G401.6 (cell line): Measurements from ENCODE around the gene NDST4.
"Not testable (repeated sequence)": the region's sequence is repeated elsewhere in the genome, so short reads cannot be mapped to it uniquely, and the experiment has no call there.

Experiments
- FAIRE-seq: peaks from 2 replicates; lab custom pipeline; 2012; peaks lifted over from hg19 to GRCh38; lab: Jason Lieb, UNC

NDST4 gene

DNA sequence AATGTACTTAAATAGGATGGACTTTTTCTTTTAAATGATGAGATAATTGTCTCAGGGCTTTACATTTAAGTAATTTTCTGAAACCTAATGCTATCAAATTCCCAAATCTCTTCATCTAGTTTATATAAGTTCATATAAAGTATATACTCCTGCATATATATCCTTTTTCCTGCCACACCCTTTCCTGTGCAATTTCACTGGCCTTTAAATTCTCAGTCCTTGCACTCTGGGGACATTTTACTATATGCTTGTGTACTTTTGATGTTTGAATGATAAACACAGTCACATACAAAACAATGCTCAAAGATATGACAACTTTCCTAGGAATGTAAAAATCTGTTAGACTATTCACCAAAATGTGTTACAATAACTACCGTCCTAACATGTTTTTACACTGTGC lies 60.1 kb downstream of the NDST4 start:
- FAIRE-seq: no peak

DNA sequence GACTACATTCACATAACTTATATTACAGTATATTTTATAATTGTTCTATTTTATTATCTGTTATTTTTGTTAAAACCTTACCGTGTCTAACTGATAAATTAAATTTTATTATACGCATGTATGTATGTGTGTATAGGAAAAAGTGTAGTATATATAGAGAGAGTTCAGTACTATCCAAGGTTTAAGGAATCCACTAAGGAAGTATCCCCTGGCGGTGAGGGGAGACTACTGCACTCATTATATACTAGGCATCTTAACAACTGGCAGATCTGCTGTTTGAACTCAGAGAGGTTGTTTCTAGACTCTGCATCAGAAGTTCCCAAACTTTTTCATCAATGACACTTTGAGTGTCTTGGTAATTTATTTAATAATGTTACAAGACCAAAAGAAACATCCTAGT lies 70.9 kb downstream of the NDST4 start:
- FAIRE-seq: peak; percentile 36

DNA sequence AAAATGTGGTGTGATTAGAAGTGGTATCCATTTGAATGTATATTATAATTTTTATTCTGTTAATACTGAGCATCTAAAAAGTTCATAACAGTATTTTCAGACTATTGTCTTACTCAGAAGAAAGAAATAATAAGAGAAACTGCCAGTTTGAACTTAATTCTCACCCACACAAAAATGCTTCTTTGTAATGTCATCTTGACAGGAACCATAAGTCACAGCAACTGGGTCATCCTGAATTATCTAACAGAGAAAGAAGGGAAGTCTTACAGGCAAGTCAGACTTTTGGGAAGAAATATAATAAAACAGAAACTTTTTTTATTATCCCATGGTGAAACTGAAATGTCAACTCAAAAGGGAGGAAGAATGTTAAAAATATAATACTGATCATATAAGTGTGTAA lies 83.1 kb downstream of the NDST4 start:
- no peak for FAIRE-seq

DNA sequence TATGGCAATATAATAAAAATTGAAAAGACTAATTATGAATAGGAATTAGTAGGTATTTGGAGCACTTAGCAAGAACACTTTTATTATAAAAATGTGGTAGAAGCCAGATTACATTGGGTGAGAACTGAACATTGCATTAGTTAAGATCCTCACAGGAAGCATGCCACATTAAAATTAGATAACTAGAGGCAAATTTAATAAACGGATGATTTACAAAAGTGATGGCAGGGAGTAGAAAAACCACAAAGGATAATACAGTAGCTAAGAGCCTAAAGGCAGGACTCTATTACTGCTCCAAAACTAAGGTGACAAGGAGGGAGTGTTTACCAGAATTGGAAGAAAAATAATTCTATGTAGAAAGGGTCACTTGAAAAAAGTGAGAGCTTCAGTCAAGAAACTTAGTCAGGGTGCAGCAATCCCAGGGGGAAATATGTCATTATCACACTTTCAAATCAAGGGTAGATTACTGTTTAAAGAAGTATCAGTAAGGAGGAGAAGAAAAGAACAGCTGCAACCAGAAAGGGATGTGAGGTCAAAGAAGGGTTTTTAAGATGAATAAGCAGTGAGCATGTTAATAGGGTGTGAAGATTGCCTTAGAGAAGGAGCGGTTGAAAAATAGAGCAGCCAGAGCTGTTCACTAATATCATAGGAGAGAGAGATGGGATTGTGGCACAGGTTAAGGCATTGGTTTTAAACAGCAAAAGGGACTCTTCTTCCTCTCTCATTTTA lies 84.6 kb downstream of the NDST4 start:
- FAIRE-seq: no peak

DNA sequence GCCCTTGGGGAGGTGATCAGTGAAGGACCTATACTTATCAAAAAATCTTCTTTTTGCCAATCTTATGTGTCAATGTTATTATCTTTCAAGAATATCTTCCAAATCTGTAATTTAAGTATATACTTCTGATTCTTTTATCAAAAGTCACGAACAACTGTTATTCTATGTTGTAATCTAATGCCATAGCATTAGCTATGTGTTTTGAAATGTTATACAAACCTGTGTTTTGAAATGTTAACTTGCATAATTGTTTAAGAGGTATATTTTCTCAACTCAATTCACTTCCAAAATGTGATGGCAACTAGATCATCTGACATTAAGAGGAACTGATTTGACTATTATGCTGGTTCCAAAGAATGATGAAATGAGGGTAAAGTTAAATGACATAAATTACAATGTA lies 113.5 kb downstream of the NDST4 start:
- FAIRE-seq: no peak

DNA sequence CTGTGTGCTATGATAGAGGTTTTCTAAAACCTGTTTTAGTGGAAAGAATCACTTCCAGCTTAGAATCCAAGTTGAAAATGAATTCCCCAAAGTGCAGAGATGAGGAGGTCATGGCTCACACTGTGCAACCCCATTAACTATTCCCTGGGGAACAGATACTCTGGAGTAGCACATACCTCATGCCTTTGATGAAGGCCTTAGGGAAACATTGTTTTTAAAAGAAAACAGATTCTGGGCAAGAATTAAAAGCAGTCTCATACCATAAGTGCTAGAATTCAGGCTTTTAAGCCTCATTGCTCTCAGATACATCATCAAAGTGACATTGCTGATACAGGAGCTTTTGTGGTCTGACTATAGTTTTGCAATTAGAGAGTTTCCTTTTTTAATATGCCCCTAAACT lies 115.1 kb downstream of the NDST4 start:
- no peak for FAIRE-seq

DNA sequence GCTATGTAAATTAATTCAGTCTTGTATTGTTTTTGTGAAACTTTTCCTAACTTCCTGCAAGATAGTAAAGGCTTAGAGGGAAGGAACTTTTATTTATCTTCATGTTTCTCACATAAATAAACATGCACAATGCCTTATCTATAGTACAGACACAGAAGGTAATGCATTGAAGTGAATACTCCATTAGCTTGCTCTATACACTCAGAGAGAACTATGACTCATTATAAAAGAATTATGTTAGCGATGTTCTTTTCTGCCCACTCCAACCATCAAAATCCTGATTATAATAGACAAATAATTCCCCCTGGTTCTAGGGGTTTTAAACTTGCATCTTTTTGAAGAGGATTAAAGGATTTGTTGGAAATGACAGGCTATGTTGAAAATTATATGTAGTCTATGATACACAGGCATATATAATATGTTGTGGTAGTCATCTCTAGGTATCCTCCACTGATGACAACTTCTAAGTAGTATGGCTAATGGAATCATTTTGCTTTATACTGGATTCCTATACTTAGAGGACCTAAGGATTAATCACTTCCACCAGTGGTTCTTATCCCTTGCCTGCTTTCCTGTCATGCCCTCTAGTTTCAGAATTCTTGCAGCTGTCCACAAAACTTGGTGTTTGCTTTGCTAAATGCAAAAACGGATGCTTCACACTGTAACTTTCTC lies 115.7 kb downstream of the NDST4 start:
- no peak for FAIRE-seq

DNA sequence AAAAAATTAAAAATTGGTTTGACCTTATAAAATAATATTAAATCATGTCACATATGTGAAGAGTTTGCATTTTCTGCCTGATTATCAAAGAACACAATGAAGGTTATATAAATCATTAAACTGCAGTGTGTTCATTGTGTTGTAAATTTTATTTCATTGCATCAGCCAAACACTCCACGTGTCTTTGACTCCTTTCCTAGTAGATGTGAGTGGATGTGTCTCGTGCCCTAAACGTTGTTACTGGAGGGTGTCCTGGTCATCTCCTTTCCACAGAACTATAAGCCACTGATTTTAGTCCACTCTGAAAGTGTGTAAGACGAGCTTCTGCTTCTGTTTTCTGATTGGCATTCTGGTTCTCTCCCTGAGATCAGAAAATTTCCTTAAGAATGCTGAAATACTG lies 127.3 kb downstream of the NDST4 start:
- FAIRE-seq: no peak

DNA sequence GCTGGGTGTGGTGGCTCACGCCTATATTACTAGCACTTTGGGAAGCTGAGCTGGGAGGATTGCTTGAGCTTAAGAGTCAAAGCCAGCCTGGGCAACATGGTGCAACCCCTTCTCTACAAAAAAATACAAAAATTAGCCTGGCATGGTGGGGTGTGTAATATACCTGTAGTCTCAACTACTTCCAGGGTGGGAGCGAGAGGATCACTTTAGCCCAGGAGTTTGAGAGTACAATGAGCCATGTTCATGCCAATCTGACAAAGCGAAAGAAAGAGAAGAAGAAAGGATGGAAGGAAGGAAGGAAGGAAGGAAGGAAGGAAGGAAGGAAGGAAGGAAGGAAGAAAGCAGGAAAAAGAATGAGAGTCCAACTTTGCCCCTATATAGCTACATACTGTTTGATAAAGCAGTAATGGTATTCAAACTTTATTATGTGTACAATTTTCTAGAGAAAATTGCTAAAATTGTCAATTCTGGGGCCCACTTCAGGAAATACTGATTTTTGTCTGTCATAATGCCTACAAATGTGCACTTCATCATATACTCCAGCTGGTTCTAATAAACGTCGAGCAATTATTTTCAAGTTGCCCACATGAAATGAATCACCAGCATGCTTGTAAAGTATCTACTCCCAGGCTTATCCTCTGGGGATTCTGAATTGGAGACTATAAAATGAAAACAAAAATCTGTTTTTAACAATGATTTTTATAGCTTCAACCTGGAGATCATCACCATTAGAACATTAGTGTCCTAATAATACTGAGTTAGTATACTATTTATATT lies 132.3 kb downstream of the NDST4 start:
- FAIRE-seq: no peak

DNA sequence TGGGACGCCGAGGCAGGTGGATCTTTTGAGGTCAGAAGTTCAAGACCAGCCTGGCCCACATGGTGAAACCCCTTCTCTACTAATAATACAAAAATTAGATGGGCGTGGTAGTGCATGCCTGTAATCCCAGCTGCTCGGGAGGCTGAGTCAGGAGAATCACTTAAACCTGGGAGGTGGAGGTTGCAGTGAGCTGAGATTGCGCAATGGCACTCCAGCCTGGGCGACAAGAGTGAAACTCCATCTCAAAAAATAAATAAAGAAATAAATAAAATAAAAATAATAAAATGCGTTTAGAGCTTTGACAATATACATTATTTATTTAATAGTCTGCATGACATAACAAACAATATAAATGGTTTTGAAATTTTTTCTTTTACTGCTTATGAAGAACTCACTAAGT lies 133.0 kb downstream of the NDST4 start:
- not testable (repeated sequence) for FAIRE-seq

DNA sequence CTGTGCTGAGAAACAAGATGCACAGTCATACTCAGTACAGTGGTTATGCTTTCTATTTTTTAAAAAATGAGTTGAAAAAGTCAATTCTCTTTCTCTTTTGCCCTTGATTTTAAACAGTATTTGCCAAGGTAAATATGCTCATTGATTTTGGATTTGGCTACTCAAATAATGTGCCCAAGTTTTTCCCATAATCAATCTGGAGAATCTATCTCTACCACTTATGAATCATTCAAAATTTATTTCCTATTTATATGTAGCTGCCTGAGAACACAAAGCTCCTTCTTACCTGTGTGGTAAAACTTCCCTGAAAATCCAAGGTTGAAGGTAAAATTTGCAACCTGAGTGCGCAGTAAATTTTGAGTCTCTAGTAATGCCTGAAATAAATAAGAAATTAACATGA lies 136.5 kb downstream of the NDST4 start:
- no peak for FAIRE-seq

DNA sequence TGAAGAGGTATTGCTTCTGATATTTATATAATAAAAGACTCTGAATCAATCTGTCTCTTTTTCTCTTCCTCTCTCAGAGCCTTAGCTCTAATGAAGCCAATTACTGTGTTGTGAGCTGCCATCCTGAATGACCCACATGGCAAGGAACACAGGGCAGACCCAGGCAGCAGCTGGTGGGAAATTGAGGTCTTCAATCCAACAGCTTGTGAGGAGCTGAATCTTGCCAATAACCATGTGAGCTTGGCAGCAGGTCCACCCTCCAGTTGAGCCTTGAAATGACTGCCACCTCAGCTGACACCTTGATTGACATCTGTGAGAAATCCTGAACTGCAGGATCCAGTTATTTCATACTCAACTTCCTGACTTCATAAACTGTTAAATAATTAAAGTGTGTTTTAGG lies 149.4 kb downstream of the NDST4 start:
- no peak for FAIRE-seq

DNA sequence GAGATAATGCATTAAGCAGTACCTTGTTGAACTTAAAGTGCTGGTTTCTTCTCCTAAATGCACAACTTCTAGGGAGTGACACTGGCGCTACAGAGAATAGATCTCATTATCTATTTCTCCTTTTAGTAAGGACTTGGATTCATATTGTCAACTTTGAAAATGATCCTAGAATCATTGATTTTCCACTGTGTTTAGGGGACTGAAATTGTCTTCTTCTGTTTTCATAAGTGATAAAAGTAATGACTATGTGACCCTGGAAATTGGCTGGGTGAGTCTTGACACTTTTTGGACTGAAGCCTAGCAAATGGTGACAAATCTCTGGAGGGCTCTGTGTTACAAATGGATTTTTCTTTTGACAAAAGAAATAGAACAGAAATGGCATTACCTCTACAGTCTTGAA lies 167.8 kb downstream of the NDST4 start:
- FAIRE-seq: no peak

DNA sequence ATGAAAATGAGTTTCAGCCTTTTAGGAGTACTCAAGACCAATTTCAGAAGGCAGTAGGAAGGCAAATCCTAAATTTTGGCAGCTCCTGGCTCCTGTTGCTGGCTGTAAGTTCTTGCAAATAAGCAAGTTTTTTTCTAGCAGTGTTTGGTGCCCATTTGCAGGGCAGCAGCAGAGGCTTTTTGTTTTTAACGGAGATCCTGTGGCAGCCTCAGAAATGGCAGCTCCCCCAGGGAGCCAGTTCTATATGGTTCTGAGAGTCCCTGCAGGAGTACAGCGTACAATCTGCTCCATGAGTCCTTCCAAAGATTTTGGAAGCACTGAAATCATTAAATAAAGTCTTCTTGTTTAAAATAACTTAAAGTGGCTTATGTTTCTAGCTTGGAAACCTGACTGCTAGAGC lies 171.9 kb downstream of the NDST4 start:
- FAIRE-seq: no peak

DNA sequence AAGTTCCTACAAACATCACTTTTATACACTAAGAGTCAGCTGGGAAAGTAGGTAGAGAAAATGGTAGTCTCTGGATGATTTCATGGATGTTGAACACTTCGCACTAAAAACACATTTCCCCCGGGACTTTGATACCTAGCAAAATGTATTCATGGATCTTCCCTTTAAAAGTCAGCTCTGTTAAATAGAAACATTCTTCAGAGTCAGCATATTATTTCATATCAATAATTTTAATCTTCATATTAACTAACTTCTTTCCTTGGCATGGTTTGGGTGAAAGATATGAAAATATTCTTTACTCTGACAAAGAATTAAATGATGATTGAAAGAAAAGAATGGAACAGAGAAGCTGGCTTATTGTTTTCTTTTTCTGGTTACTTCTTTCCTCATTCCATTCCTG lies 185.5 kb downstream of the NDST4 start:
- FAIRE-seq: no peak

DNA sequence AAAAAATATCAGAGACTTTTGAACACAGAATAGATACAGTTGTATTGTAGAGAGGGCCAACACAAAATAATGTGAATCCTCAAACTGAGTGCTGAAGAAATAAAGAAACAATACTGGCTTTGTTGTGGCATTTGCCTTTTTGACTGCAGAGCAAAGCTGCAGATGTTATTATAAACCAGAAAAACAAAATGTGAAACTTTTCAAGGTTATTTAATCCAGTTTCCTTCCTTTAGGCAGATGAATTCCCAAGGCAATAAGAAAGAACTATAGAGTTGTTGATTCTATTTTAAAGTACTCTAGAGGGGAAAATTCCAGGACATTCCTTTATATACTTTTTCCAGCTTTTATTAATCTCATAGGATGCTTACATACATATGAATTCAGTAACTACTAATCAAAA lies 186.8 kb downstream of the NDST4 start:
- FAIRE-seq: no peak

DNA sequence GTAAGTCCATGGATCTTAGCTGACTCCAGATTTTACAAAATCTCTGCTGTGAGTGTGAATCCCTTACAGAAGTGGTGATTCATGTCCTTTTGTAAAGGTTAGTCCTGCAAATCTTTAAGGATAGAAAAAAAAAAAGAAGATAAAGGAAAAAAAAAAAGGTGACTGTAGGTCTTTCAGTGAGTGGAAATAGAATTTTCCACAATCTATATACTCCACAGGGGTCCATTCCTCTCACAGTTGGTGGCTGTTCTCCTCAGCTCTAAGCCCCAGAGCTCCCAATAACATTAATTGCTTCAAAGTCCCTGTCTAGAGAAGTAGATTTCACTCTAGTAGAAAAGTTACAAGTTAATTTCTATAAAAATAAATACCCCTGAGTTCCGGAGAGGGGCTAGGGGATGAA lies 189.1 kb downstream of the NDST4 start:
- no peak for FAIRE-seq

DNA sequence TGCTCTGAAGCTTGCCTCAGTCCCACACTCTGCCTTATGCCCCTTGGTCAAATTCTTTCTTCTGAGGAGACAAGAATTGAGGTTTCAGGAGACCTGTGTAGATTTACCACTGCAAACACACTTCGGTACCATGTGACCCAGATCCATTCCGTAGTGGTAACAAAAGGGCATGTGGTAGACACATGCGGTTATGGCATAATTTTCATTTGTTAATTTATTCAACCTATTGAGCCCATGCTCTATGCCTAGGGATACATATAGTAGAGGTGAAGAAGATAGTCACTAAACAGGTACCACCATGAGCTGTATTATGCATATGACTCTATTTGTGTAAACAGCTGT lies 190.9 kb downstream of the NDST4 start:
- FAIRE-seq: no peak

DNA sequence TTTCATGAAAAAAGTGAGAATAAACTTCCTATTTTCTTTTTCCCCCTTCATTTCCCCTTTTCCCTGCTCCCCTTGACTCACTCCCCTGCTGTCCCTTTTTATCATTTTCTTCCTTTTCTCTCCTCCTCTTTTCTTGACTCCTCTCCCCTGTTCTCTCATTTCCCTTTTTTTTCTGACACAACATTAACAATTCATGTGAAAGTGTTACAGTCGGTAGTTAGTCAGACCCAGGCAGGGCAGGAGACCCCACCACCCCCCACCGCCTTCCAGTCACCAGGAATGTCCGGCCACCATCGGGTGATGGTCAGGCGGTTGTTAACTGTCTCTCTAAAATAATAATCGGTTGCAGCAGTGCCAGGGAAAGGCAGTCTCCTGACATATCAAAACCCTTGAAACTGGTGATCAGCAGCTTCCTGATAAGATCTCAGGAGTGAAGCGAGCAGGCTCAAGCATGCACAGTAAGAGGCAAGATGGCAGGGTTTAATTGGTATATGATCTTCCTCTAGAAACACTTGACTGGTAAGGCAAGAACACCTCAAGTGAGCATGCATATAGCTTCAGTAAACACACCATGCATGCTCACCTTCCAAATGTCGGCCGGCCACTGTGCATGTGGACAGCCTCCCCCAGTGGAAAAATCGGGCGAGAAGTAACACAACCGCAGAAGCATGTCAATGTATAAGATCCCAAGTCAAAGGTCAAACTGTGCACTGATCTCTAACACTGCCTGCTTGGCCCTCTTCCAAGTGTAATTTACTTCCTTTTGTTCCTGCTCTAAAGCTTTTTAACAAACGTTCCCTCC lies 191.4 kb downstream of the NDST4 start:
- no peak for FAIRE-seq

DNA sequence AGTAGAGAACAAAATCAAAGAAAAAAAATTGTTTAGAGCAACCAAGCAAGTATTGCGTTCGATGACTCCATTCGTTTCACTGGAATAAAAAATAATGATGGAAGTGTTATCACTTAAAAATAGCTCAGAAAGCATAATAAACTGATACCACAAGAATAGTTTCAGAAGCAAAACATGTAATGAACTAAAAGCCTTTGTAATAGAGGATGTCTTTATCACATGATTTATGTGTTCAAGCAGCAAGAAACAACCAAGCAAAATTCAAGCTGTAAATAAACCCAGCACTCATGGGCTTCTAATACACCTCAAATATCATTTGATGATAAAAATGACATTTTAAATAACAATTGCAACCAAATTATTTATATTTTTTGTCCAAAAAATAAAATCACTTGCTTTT lies 192.2 kb downstream of the NDST4 start:
- no peak for FAIRE-seq

DNA sequence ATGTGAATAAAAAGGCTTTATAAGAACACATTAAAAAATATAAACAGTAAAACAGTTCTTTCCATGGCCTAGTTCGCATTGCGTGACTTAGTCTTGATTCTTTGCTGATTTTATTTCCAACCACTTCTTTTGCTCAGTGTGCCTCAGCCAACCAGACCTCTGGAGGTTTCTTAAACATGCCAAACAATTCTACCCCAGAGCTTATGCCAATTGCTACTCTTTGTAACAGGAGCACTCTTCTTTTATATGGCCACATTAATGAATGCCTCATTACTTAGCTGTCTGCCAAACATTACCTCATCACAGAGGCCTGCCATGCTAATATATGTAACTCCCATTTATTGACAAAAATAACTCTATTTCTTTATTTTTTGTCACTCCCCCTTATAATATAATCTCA lies 202.3 kb downstream of the NDST4 start:
- FAIRE-seq: no peak

DNA sequence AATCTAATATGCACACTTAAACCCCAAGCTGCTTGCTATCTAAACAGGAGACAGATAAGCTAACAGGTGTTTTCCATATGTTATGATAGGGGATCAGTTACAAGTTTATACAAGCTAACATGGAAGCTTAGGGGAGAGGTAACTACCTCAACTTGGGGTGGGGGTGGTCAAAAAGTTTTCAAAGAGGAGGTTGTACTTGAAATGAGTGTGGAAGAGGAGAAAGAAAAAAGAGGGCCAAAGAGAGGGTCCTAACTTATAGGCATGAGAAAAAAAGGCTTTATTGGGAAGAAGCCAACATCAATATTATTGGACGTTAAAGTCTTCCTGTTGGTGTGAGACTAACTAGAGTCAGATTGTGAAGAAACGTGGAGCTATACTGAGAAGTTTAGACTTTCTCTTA lies 205.9 kb downstream of the NDST4 start:
- FAIRE-seq: no peak

DNA sequence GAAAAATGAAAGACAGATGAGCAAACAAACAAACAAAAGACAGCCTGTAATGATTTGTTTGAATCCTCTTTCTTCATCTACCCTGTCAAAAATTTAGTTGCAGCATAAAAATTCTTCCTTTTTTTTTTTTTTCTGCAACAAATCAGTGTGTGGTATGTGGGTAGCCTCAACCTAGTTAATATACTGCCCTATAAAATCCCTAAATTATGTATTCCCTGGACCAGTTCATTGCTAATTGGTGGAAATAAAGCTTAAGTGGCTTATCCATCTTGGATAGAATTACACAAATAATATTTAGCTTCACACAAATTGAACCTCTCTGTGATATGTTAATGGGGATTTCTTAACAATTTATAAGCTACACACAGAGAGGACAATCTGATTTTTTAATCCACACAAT lies 208.4 kb downstream of the NDST4 start:
- FAIRE-seq: no peak
